LNCaP clone FGC (cell line): ENCODE measurements around the gene C1orf122.

Experiments
- DNase-seq: peaks from one replicate; pipeline ENCODE4 v3.0.0-alpha.2; 2011; ENCODE audit warnings: low read depth
- H3K4me3 ChIP-seq: 2 replicates; pipeline ENCODE4 v1.5.1; 2011; ENCODE audit warnings: mild to moderate bottlenecking, low read depth, low read length, control low read depth
- CTCF ChIP-seq: IDR thresholded peaks from 2 replicates; pipeline ENCODE4 v1.5.1; 2012; ENCODE audit warnings: mild to moderate bottlenecking; ENCODE audit not compliant: control insufficient read depth, insufficient read depth; ENCODE audit errors: extremely low read depth

The C1orf122 gene

DNA sequence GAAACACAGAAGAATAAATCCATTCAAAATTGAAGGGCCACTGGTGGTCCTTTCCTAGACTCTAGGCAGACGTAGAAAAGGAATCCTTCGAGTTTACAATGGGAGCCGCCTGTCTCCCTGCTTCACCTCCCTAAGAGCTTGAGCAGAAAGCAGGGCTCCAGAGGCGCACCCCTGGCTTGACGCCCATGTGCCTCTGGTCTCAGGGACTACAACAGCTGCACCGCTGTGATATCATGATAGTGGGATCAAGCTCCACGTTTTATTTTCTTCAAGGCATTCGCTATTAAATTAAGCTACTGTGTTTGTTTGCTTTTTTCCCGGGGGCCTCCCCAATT lies 403 bp upstream of the C1orf122 start:
- no peak for TF ChIP-seq CTCF
- DNase-seq = no peak
- H3K4me3 ChIP-seq = peak overlapping the region; percentile 73

GRCh38 chr1:37808369-37809319 lies 1.1 kb downstream of the C1orf122 start:
- H3K4me3 ChIP-seq = peak overlapping the region; percentile 73
- DNase-seq = no peak
- TF ChIP-seq CTCF = no peak

GRCh38 chr1:37809942-37810341 lies 2.4 kb downstream of the C1orf122 start:
- H3K4me3 ChIP-seq = no peak overlapping the region
- TF ChIP-seq CTCF = no peak
- no peak for DNase-seq

DNA sequence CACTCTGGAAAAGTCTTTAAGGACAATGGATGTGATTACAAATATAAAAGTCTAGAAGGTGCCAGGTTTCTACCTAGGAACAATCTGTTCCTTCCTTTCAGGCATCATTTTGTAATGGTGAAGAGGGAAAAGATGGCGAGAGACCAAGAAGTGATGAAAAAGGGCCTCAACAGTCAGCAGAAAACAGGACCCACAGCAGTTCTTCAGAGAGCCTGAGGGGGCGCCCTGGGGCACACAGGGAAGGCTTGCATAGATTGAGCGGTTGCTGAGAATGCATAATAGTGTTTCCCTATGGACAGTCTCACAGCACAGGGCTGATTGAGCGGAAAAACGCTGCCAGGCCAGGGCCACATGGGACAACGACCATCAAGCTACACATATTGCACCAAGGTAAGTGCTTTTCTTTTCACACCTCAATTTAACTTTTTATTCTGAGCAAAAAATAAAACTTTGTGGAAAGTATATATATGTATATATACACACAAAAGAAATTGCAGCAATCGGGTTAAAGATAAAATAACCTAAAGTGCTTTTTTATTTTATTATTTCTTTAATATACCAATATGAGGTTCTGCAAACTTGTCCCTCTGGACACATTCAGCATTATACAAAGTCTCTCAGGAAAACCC lies 3.6 kb downstream of the C1orf122 start:
- H3K4me3 ChIP-seq = no peak overlapping the region
- peak; percentile 70 for TF ChIP-seq CTCF
- DNase-seq = peak; percentile 57

DNA sequence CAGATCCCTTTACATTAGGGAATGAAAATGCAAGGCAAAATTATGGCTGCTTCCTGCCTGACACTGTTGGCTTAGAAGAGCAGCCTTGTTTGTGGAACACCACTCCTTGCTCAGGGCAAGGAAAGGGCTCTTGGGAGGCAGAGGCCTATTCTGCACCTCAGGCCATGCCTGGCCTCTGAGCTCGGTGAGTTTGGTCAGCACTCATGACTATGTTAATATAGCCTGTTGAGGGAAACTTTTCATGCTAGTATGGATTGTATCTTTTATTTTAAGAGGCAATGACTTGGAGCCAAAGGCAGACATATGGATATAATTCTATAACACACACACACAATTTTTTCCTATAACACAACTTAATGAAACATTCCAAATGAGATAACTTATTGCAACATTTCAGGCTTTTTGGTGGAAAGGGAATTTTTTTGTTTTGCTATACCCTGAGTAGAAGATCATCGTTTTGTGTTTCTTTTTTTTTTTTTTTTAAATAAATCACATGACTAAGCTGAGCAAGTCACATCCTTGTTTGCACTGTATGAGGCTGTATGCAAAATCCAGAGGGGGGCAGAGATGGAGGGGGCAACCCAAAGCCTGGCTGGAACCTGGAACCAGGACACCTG lies 6.0 kb downstream of the C1orf122 start:
- no peak for TF ChIP-seq CTCF

GRCh38 chr1:37814252-37814651 lies 6.7 kb downstream of the C1orf122 start:
- no peak overlapping the region for H3K4me3 ChIP-seq
- no peak for DNase-seq
- TF ChIP-seq CTCF = no peak

More for the DNA sequence above, 6.0 kb downstream of the C1orf122 start:
- no peak for DNase-seq
- H3K4me3 ChIP-seq = no peak overlapping the region
